Tibial nerve (tissue), 3 donors: ENCODE results near the gene ZNF549.

Experiments used
- POLR2A ChIP-seq, 2 donors: fragments of 450-650 bp; IDR thresholded peaks; one replicate each; pipeline ENCODE4 v1.6.1; 2017; ENCODE audit warnings: antibody characterized with exemption in 2 of 2, mild to moderate bottlenecking in 2 of 2, moderate library complexity in 2 of 2
- TF ChIP-seq, protein P1 (sequence below), 5 experiments: fragments of 200-600 bp in 3 of 5; fragments of 450-650 bp in 2 of 5; sonication (generic) in 3 of 5; IDR thresholded peaks; one replicate each; pipeline ENCODE4 v1.5.1; 2016 to 2019; ENCODE audit warnings: antibody characterized with exemption in 5 of 5, mild to moderate bottlenecking in 3 of 5, moderate library complexity in 2 of 5

DNA sequence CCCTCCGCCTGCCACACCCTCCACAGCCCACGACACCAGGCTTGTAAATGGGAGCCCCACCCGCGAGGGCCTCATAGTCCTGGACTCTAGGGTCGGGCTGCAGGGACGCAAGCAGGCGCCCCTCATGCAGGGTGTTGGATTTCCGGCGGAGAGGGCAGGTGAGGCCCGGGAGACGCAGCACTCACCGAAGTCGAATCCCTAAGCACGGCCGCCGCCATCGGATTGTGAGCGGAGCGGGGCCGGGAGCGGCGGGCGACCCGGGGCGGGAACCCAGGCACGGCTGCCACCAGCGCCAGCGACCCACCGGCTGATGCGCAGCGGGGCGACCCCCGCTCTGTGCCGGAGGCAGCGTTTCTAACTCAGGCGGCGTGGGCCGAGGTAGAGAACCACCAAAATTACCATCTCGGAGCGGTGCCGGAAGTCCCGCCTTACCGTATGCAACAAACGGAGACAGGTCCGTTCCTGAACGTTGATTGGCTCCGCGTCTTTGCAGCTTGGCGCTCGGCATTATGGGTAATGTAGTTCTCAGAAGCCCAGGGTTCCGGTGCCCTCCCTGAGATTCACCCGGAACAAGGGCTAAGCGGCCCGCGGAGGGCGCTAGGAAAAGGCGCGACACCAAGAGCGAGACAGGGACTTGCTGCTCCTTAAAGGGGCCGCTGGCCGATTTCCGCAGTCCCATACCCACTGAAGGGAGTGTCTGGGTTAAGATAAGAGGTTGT is 51.5 kb downstream of the ZNF549 start, which contains the start of gene ZNF416:
- TF ChIP-seq, protein P1, sequence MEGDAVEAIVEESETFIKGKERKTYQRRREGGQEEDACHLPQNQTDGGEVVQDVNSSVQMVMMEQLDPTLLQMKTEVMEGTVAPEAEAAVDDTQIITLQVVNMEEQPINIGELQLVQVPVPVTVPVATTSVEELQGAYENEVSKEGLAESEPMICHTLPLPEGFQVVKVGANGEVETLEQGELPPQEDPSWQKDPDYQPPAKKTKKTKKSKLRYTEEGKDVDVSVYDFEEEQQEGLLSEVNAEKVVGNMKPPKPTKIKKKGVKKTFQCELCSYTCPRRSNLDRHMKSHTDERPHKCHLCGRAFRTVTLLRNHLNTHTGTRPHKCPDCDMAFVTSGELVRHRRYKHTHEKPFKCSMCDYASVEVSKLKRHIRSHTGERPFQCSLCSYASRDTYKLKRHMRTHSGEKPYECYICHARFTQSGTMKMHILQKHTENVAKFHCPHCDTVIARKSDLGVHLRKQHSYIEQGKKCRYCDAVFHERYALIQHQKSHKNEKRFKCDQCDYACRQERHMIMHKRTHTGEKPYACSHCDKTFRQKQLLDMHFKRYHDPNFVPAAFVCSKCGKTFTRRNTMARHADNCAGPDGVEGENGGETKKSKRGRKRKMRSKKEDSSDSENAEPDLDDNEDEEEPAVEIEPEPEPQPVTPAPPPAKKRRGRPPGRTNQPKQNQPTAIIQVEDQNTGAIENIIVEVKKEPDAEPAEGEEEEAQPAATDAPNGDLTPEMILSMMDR (IDR thresholded peaks at IDR 0.05): peak in 3 of 5 experiments; percentile 8 to 41 (median 23)
- TF ChIP-seq POLR2A (IDR thresholded peaks at IDR 0.05): no peak
